PFSK-1 (cell line): ENCODE measurements around the gene MOCS2.

Experiments used
- FOXP2 ChIP-seq: optimal IDR thresholded peaks from 2 replicates; pipeline ENCODE3; 2011; ENCODE audit warnings: borderline replicate concordance, control low read depth, inconsistent platforms; ENCODE audit not compliant: insufficient read depth; ENCODE audit errors: extremely low read length, extremely low read depth
- POLR2AphosphoS5 ChIP-seq: IDR thresholded peaks from 2 replicates; pipeline ENCODE4 v1.6.1; 2012; ENCODE audit warnings: low read depth, mild to moderate bottlenecking, control low read depth, low read length, moderate library complexity
- REST ChIP-seq, 2 experiments: IDR thresholded peaks; 2 replicates each; pipeline versions ENCODE4 v1.6.1 to v1.8.0; 2011 to 2012; ENCODE audit warnings: low read depth in 2 of 2, low read length in 2 of 2, control low read depth in 1 of 2, inconsistent platforms in 1 of 2, mild to moderate bottlenecking in 1 of 2, moderate library complexity in 1 of 2; ENCODE audit not compliant: insufficient read depth in 1 of 2
- TAF1 ChIP-seq: IDR thresholded peaks from 2 replicates; pipeline ENCODE4 v1.6.1; 2012; ENCODE audit warnings: low read length, control low read depth, borderline replicate concordance; ENCODE audit not compliant: insufficient read depth

DNA sequence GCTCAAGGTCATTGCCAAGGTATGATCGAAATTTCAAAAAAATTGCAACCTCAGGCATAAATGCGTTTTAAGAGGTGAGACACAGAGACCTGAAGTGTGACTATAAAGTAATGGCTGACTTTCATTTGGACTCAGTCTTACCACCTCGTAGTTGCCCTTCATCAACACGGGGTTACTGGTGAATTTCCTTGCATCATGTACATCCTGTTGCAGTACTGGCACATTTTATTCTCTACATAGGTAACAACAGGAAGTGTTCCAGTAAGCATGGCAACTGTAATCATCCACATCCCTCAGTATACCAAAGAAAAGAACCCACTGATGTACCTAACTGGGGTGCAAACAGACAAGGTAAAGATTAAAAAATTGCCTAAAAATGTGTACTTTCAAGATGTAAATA lies 29.3 kb downstream of the MOCS2 start:
- TF ChIP-seq REST (IDR thresholded peaks at IDR 0.05; ENCODE audit: insufficient read depth in 1 of 2, low read depth in 2 of 2, low read length in 2 of 2) (no peak), TAF1 (no peak), FOXP2 (no peak), POLR2AphosphoS5 (no peak)
